Measurements from ENCODE around the gene FAIM. TPM values are rescaled to one million over a fixed set of nuclear protein-coding genes. Genes with fewer than 3 reads are reported as not detected.

Gene FAIM
- total RNA-seq, 4 donors from 2014 or later, result 17.8 to 28.4 (median 19.9) TPM

- TF ChIP-seq CTCF (IDR thresholded peaks at IDR 0.05; ENCODE audit: low read depth), result no peak
Measured at GRCh38 chr3:138675393-138675792, 66.8 kb downstream of the FAIM start.

- TF ChIP-seq CTCF (IDR thresholded peaks at IDR 0.05; ENCODE audit: low read depth), result no peak
Measured at GRCh38 chr3:138678086-138678485, 69.5 kb downstream of the FAIM start.

- no peak for TF ChIP-seq CTCF (IDR thresholded peaks at IDR 0.05; ENCODE audit: low read depth)
Measured at GRCh38 chr3:138678874-138679392, 70.4 kb downstream of the FAIM start.

GRCh38 chr3:138681463-138682220 is 73.1 kb downstream of the FAIM start:
- no peak for TF ChIP-seq CTCF (IDR thresholded peaks at IDR 0.05; ENCODE audit: low read depth)

- no peak for TF ChIP-seq CTCF (IDR thresholded peaks at IDR 0.05; ENCODE audit: low read depth)
Measured at GRCh38 chr3:138682648-138683047, 74.1 kb downstream of the FAIM start.

Other genes with a start within 250 kb of the FAIM start
- gene ESYT3, start 174.2 kb upstream of the FAIM start, total RNA-seq, result under 1 TPM in 2 of 4 donors, not detected in 2; 0.17 to 0.44 TPM
- 10 to 100 TPM; 13.0 to 25.3 (median 17.5) TPM for gene CEP70, start 14.5 kb upstream of the FAIM start, total RNA-seq
- gene PIK3CB, start 226.2 kb downstream of the FAIM start, total RNA-seq, result 10 to 100 TPM; 36.6 to 44.0 (median 38.9) TPM